ENCODE measurements around the gene THSD4. TPM values are rescaled to one million over a fixed set of nuclear protein-coding genes. Genes with fewer than 3 reads are reported as not detected.

THSD4 gene
- total RNA-seq, 4 donors from 2014 or later = 16.6 to 25.3 (median 24.1) TPM

DNA sequence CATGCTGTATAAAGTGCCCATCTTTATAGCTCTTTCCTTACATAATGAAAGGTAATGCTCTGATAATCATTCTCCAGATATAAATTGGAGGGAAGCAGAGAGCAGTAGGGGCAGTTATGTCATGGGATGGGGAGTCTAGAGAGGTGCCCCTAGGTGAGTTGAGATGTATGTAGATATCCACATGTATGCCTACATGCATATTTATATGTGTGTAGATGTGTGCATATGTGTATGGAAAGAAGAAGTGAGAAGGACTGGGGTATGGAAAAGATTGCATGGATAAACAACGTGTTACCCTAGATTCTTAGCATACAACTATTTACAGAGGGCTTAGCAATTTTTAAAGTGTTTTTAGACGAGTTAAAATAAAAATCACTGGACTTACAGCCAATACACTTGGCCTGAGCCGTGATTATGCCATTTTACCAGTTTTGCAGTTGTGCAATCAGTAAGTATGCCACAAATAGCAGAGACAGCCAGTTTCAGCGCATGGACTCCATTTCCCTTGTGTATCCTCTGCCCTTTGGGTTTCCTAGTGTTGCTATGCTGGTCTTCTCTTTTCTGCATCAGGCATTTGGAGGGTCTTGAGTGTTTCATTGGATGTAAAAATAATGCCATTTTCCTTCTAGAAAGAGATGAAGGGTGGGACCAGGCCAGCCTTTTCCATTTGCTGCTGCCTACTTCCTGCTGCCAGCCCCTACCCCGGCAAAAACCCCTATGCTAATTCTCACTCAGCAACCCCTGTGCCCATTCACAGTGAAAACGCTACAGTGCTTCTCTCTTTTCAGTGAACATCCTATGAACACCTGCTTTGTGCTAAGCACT lies 495.7 kb downstream of the THSD4 start:
- Histone ChIP-seq H3K36me3 (no peaks in the 10 kb centered on the region), H3K4me1 (peaks cover 22% of the 10 kb centered on the region), H3K27me3 (no peaks in the 10 kb centered on the region), H3K27ac (no peak overlapping the region), H3K9me3 (no peaks in the 10 kb centered on the region), H3K4me3 (no peak overlapping the region)
- TF ChIP-seq POLR2A (IDR thresholded peaks at IDR 0.05) (no peak), EP300 (IDR thresholded peaks at IDR 0.05) (no peak), POLR2AphosphoS5 (IDR thresholded peaks at IDR 0.05) (no peak)
- TF ChIP-seq, protein P1, sequence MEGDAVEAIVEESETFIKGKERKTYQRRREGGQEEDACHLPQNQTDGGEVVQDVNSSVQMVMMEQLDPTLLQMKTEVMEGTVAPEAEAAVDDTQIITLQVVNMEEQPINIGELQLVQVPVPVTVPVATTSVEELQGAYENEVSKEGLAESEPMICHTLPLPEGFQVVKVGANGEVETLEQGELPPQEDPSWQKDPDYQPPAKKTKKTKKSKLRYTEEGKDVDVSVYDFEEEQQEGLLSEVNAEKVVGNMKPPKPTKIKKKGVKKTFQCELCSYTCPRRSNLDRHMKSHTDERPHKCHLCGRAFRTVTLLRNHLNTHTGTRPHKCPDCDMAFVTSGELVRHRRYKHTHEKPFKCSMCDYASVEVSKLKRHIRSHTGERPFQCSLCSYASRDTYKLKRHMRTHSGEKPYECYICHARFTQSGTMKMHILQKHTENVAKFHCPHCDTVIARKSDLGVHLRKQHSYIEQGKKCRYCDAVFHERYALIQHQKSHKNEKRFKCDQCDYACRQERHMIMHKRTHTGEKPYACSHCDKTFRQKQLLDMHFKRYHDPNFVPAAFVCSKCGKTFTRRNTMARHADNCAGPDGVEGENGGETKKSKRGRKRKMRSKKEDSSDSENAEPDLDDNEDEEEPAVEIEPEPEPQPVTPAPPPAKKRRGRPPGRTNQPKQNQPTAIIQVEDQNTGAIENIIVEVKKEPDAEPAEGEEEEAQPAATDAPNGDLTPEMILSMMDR (IDR thresholded peaks at IDR 0.05) = no peak
- no peak for DNase-seq (ENCODE audit: low spot score in 2 of 2)
- 68% methylated on average over 6 of the region's 6 CpGs for WGBS

DNA sequence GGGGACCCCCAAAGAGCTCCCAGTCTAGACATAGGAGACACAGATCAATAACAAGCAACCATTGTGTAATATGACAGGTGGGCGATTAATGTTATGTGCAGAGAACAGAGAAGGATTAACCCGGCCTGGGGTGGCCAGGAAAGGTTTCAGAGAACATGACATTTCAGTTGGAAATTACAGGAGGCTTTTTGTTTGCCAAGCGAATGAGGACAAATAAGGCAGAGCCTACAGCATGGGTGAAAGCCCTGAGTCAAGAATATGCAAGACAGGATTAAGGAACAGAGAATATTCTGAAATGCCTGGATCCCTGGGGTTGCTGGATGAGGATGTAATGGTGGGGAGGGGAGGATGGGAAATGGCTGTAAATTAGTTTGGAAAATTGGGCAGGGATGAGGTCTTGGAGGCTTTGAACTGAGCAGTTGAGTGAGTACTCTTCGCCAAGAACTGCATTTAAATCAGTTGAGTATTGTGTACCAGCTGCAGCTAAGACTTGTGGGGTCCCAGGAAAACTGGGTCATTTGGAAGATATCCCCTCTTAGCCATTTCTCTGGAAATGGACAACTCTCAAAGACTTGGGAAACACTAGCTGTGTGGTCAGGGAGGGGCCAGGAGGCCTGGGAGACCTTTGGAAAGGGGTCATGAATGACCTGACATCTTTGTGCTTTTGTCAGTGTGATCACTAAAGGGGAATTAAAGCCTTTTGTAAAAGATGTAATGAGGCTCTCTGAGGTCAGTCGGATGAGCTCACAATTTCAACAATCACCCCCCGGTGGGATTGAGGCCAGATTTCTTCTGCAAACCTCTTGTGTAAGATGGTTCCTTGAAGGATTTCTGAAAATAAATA lies 496.5 kb downstream of the THSD4 start:
- WGBS = 89% methylated on average over 6 of the region's 6 CpGs
- H3K27ac ChIP-seq = no peak overlapping the region
- H3K4me1 ChIP-seq = peaks cover 22% of the 10 kb centered on the region
- no peak for DNase-seq (ENCODE audit: low spot score in 2 of 2)
- no peak overlapping the region for H3K4me3 ChIP-seq
- no peaks in the 10 kb centered on the region for H3K27me3 ChIP-seq
- no peaks in the 10 kb centered on the region for H3K36me3 ChIP-seq
- no peaks in the 10 kb centered on the region for H3K9me3 ChIP-seq
- TF ChIP-seq POLR2AphosphoS5 (IDR thresholded peaks at IDR 0.05) (no peak), EP300 (IDR thresholded peaks at IDR 0.05) (no peak), POLR2A (IDR thresholded peaks at IDR 0.05) (no peak)
- TF ChIP-seq, protein P1 (IDR thresholded peaks at IDR 0.05) = no peak

DNA sequence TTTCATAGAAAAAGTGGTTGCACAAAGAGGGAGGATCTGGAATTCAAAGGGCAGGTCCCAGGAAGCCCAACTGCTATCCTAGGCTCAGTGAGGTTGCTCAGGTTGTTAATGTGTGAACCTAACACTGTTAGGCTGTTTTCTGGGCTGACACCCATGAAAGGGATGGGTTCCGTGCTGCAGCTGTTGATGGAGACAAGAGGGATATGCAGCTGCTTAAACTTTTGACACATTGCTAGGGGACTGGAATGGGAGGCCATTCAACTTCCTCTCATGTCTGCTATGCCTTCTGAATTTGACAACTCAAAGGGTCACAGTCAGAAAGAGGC lies 497.1 kb downstream of the THSD4 start:
- H3K9me3 ChIP-seq = no peaks in the 10 kb centered on the region
- H3K4me1 ChIP-seq = peaks cover 22% of the 10 kb centered on the region
- H3K4me3 ChIP-seq = no peak overlapping the region
- no peak for DNase-seq (ENCODE audit: low spot score in 2 of 2)
- TF ChIP-seq POLR2AphosphoS5 (IDR thresholded peaks at IDR 0.05) = no peak
- TF ChIP-seq, protein P1 (IDR thresholded peaks at IDR 0.05) = no peak
- no peak for TF ChIP-seq EP300 (IDR thresholded peaks at IDR 0.05)
- no peak for TF ChIP-seq POLR2A (IDR thresholded peaks at IDR 0.05)
- H3K27ac ChIP-seq = no peak overlapping the region
- WGBS = 100% methylated on average over 1 of the region's 1 CpG
- no peaks in the 10 kb centered on the region for H3K36me3 ChIP-seq
- no peaks in the 10 kb centered on the region for H3K27me3 ChIP-seq

DNA sequence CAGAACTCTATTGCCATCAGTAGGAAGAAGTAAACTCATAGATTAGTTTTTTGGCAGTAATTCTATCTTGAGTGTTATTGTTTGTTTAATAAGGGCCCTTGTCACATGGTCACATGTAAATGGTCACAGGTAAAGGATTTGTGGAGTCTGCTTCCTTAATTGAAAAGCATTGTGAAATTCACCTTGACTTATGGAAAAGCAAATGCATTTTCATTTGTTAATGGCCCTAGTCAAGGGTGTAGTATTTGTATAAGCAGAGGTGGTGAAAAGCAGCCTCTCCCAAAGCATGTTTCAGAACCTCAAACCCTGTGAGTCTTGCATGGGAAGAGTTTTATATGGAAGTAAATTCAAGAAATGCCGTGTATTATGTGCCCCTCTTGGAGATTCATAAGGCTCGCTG lies 497.6 kb downstream of the THSD4 start:
- WGBS = 96% methylated on average over 2 of the region's 2 CpGs
- no peak overlapping the region for H3K27ac ChIP-seq

More for the DNA sequence above, 497.6 kb downstream of the THSD4 start:
- H3K4me1 ChIP-seq = peaks cover 22% of the 10 kb centered on the region
- no peaks in the 10 kb centered on the region for H3K9me3 ChIP-seq
- no peaks in the 10 kb centered on the region for H3K36me3 ChIP-seq
- TF ChIP-seq, protein P1 (IDR thresholded peaks at IDR 0.05) = no peak
- no peak for DNase-seq (ENCODE audit: low spot score in 2 of 2)
- no peak overlapping the region for H3K4me3 ChIP-seq
- H3K27me3 ChIP-seq = no peaks in the 10 kb centered on the region

Data from suprapubic skin (tissue), 4 donors.